Measurements from ENCODE around the gene BIRC5.

Gene BIRC5

GRCh38 chr17:78236362-78237127 lies 22.5 kb downstream of the BIRC5 start:
- no peak for TF ChIP-seq CTCF (conservative IDR thresholded peaks at IDR 0.05; ENCODE audit: low read length)

GRCh38 chr17:78237401-78238012 lies 23.5 kb downstream of the BIRC5 start:
- H3K4me3 ChIP-seq (ENCODE audit: low read length), result no peak overlapping the region
- no peak for TF ChIP-seq CTCF (conservative IDR thresholded peaks at IDR 0.05; ENCODE audit: low read length)
- no peak for DNase-seq (ENCODE audit: low read depth)

More at GRCh38 chr17:78236362-78237127, 22.5 kb downstream of the BIRC5 start:
- DNase-seq (ENCODE audit: low read depth), result no peak
- no peak overlapping the region for H3K4me3 ChIP-seq (ENCODE audit: low read length)

DNA sequence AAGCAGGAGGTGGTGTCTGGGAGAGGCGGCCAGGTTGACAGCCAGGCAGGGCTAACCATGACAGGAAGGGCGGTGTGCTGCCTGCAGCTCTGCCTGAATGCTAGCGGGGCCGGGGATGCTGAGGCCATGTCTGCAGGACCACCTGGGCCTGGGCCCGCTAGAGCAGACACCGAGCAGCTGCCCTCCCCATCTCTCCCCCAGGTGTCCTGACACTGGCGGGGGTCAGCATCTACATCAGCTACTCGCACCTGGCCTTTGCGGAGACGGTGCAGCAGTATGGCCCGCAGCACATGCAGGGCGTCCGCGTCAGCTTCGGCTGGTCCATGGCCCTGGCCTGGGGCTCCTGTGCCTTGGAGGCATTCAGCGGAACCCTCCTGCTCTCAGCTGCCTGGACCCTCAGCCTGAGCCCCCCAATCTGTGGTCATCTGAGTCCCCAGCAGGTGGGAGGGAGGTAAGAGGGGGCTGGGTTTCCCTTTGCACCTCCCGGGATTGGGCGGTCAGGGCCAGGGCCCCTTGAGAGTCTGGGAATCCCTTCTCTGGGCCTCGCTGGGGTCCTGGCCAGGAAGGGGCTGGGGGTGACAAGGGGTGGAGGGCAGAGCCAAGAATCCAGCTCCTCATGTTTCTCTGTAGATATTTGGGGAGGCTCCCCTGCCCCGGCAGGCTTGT lies 24.9 kb downstream of the BIRC5 start:
- DNase-seq (ENCODE audit: low read depth), result no peak
- H3K4me3 ChIP-seq (ENCODE audit: low read length), result no peak overlapping the region

DNA sequence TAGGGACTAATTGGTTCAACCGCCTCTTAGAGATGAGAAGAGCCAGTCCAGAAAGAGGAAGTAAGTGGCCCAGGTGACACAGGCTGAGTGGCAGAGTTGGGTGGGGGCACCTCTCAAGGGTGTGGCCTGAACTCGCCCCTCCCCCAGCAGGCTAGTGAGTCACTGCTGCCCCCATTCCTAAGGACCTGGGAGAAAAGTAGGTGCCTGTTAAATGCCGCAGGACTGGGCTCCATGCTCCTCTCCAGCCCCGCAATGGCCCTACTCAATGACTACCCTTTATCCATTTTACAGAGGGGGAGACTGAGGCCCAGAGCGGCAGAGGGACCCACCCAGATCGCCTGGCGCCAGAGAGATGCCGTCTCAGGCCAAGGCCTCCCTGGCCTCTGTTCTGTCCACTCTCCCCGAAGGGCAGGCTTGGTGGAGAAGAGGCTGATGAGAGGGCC lies 25.5 kb downstream of the BIRC5 start:
- DNase-seq (ENCODE audit: low read depth), result no peak
- H3K4me3 ChIP-seq (ENCODE audit: low read length), result no peak overlapping the region
- TF ChIP-seq CTCF (conservative IDR thresholded peaks at IDR 0.05; ENCODE audit: low read length), result no peak

More for the DNA sequence above, 24.9 kb downstream of the BIRC5 start:
- no peak for TF ChIP-seq CTCF (conservative IDR thresholded peaks at IDR 0.05; ENCODE audit: low read length)

DNA sequence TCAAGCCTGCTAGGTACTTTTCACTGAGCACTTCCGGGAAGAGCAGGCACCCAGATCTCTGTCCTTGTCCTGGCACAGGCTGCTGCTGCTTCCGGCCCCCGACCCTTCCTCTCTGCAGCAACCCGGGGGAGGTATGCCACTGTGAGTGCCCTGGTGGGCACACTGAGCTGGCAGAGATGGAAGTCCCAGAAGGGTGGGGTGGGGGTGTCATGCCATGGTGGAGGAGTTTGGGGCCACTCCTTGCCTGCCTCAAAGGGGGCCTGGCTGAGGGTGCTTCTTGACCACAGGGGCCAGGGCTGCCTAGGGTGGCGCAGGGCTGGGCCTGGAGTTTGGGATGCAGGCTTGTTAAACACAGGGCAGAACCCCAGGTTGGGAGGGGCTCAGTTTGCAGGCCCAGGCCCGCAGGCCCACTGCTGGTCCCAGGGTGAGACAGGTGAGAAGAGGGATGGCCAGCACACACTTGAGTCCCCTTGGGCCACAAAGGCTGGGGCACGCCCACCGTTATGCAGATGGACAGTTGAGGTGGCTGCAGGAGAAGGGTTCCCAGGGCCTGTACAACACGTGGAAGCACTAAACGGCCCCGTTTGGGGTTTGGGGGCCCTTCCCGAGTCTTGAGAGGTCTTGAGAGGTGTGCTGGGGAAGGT lies 26.1 kb downstream of the BIRC5 start:
- no peak overlapping the region for H3K4me3 ChIP-seq (ENCODE audit: low read length)
- no peak for DNase-seq (ENCODE audit: low read depth)
- TF ChIP-seq CTCF (conservative IDR thresholded peaks at IDR 0.05; ENCODE audit: low read length), result no peak

- no peak for TF ChIP-seq CTCF (conservative IDR thresholded peaks at IDR 0.05; ENCODE audit: low read length)
- DNase-seq (ENCODE audit: low read depth), result no peak
- no peak overlapping the region for H3K4me3 ChIP-seq (ENCODE audit: low read length)
Measured at GRCh38 chr17:78240839-78241238, 26.8 kb downstream of the BIRC5 start.
